CD8-positive, alpha-beta memory T cell (primary cell): ENCODE results near the gene AGPS. TPM values are rescaled to one million over a fixed set of nuclear protein-coding genes. Genes with fewer than 3 reads are reported as not detected.

Experiments used
- CTCF ChIA-PET: fragments of 350-600 bp; sonication (Branson Sonifier 250); formaldehyde crosslinking; loops from one replicate; lab custom pipeline; 2021; ENCODE audit warnings: antibody characterized with exemption; lab: Charles Lee
- POLR2A ChIA-PET: fragments of 350-600 bp; sonication (Branson Sonifier 250); formaldehyde crosslinking; loops from one replicate; lab custom pipeline; 2021; ENCODE audit warnings: antibody characterized with exemption; lab: Charles Lee
- DNase-seq, 5 donors: peaks; one replicate each; pipeline versions ENCODE4 v3.0.0 to v3.0.0-alpha.2; 2020 to 2022; ENCODE audit warnings: mixed read lengths in 1 of 5
- H3K27ac ChIP-seq: one replicate; pipeline ENCODE4 v1.7.0; 2013; ENCODE audit warnings: low read depth, mild to moderate bottlenecking, low read length, moderate library complexity
- H3K27me3 ChIP-seq: 2 replicates; pipeline ENCODE4 v1.7.0; 2013; ENCODE audit warnings: low read length, mild to moderate bottlenecking; ENCODE audit not compliant: insufficient read depth, poor library complexity, severe bottlenecking
- H3K36me3 ChIP-seq: 2 replicates; pipeline ENCODE4 v1.7.0; 2013; ENCODE audit warnings: mild to moderate bottlenecking, low read length, moderate library complexity; ENCODE audit not compliant: insufficient read depth
- H3K4me1 ChIP-seq: 2 replicates; pipeline ENCODE4 v1.7.0; 2013; ENCODE audit warnings: mild to moderate bottlenecking, low read length, moderate library complexity; ENCODE audit not compliant: insufficient read depth
- H3K4me3 ChIP-seq: 2 replicates; pipeline ENCODE4 v1.7.0; 2013; ENCODE audit warnings: mild to moderate bottlenecking, low read length
- H3K9me3 ChIP-seq: 2 replicates; pipeline ENCODE4 v1.7.0; 2013; ENCODE audit warnings: mild to moderate bottlenecking, low read length
- H3K27ac Mint-ChIP-seq, 8 donors: one replicate each; pipeline ENCODE4 v1.8.0; 2020 to 2021; ENCODE audit warnings: mixed read lengths in 8 of 8, mild to moderate bottlenecking in 6 of 8, inconsistent platforms in 3 of 8, moderate library complexity in 3 of 8
- H3K27me3 Mint-ChIP-seq, 2 donors: one replicate each; pipeline ENCODE4 v1.8.0; 2020 to 2021; ENCODE audit warnings: mixed read lengths in 2 of 2, mild to moderate bottlenecking in 1 of 2, moderate library complexity in 1 of 2
- H3K36me3 Mint-ChIP-seq, 3 donors: one replicate each; pipeline ENCODE4 v1.8.0; 2020 to 2021; ENCODE audit warnings: mixed read lengths in 3 of 3, inconsistent platforms in 1 of 3, mild to moderate bottlenecking in 1 of 3
- H3K4me1 Mint-ChIP-seq, 3 donors: one replicate each; pipeline ENCODE4 v1.8.0; 2020 to 2021; ENCODE audit warnings: mixed read lengths in 3 of 3, inconsistent platforms in 1 of 3, mild to moderate bottlenecking in 1 of 3
- H3K4me3 Mint-ChIP-seq, 7 donors: one replicate each; pipeline ENCODE4 v1.8.0; 2020 to 2021; ENCODE audit warnings: mixed read lengths in 7 of 7, mild to moderate bottlenecking in 6 of 7, moderate library complexity in 4 of 7, inconsistent platforms in 2 of 7
- H3K9me3 Mint-ChIP-seq, 5 donors: one replicate each; pipeline ENCODE4 v1.8.0; 2020 to 2022; ENCODE audit warnings: mixed read lengths in 5 of 5, mild to moderate bottlenecking in 3 of 5, moderate library complexity in 2 of 5, inconsistent platforms in 1 of 5
- polyA plus RNA-seq: library from polyadenylated mRNA; unstranded; fragments of 300-500 nt; fragmentation: Illumina TruSeq; gene quantifications from one replicate; pipeline ENCODE4 v1.2.3, GENCODE V29; 2021
- total RNA-seq, 2 experiments: library from RNA; stranded (reverse); gene quantifications; one replicate each; pipeline ENCODE4 v1.2.3, GENCODE V29; 2021

The AGPS gene
- total and polyA plus RNA-seq, 3 experiments from 2014 or later: 15.5 to 65.1 (median 64.3) TPM

DNA sequence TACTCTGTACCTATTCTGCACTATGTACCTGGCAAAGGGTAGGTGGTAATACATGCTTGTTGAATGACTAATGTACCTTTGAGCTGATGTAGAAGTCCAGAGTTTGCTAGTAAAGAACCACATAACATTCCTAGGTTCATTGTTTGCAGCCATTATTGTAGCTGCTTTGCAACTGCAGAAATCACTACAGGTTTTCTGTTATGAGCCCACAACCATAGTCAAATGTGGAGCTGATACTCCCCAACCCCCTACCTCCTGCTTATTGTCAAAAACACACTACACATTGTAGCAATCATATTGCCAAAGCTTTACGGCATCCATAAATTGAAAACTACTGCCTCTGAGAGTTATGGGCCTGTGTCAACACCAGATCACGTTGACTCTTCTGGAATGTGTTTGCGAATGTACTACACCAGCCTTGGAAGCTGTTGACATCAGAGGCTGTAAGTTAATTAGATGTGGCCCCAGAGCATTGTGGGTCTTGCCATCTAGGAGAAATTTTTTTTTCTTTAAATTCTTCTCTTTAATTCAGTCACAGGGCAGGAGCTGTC is 187.0 kb downstream of the AGPS start:
- Mint-ChIP-seq H3K27me3 (peaks cover 0 to 12% of the 10 kb centered on the region in 2 donors), H3K4me3 (no peak overlapping the region), H3K27ac (no peak overlapping the region), H3K9me3 (no peaks in the 10 kb centered on the region), H3K4me1 (no peaks in the 10 kb centered on the region), H3K36me3 (peaks cover 0 to 1% (median 0%) of the 10 kb centered on the region in 3 donors)
- H3K9me3 ChIP-seq: no peaks in the 10 kb centered on the region
- H3K4me3 ChIP-seq: no peak overlapping the region
- ChIA-PET POLR2A (no interaction called here), CTCF (interaction anchor here (1.1 kb wide), 1 partner anchor 78 kb away, joined by 3 read pairs; no protein-coding TSS in a partner anchor)
- H3K27me3 ChIP-seq: no peaks in the 10 kb centered on the region
- H3K36me3 ChIP-seq: no peaks in the 10 kb centered on the region
- no peak overlapping the region for H3K27ac ChIP-seq
- no peaks in the 10 kb centered on the region for H3K4me1 ChIP-seq
- DNase-seq: no peak

DNA sequence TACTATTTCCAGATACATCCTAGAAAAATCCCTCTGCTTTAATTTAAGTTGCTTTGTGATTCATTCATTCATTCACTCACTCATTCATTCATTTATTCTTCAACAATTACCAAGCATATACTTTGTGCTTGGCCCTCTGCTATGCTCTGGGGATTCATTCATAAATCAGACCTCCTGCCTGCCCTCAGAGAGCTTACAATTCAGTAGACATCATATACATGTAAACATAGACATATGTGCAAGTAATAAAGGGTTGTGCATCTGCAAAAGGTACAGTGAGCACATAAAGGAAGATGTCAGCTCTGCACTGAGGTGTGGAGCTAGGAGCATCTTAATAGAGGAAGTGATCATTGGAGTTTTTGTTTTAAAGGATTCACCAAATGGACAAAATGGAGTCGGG is 189.4 kb downstream of the AGPS start:
- H3K4me3 Mint-ChIP-seq: no peak overlapping the region
- CTCF ChIA-PET: no interaction called here
- peaks cover 0 to 1% (median 0%) of the 10 kb centered on the region in 3 donors for H3K36me3 Mint-ChIP-seq
- no peak overlapping the region for H3K27ac Mint-ChIP-seq
- DNase-seq: no peak
- POLR2A ChIA-PET: no interaction called here
- Histone ChIP-seq H3K4me1 (no peaks in the 10 kb centered on the region), H3K9me3 (no peaks in the 10 kb centered on the region), H3K27me3 (no peaks in the 10 kb centered on the region), H3K36me3 (no peaks in the 10 kb centered on the region), H3K27ac (no peak overlapping the region), H3K4me3 (no peak overlapping the region)
- H3K4me1 Mint-ChIP-seq: no peaks in the 10 kb centered on the region
- no peaks in the 10 kb centered on the region for H3K9me3 Mint-ChIP-seq
- peaks cover 0 to 8% of the 10 kb centered on the region in 2 donors for H3K27me3 Mint-ChIP-seq

DNA sequence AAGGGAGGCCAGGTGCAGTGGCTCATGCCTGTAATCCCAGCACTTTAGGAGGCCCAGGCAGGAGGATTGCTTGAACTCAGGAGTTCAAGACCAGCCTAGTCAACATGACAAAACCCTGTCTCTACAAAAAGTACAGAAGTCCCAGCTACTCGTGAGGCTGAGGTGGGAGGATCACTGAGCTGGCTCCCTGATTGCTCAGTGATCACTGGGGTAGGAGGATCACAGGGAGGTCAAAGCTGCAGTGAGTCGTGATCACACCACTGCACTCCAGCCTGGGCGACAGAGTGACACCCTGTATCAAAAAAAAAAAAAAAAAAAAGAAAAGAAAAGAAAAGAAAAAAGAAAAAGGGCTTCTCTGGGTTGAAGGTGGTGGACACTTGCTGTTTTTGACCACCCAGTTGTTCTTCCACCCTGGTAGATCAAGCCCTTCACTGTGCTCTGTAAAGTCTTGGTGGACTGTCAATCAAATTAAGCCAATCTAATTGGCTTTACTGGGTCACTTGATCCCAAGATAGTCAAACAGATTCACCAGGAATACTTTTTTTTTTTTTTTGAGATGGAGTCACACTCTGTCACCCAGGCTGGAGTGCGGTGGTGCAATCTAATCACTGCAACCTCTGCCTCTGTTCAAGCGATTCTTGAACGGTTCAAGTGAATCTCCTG is 191.6 kb downstream of the AGPS start:
- Histone ChIP-seq H3K4me3 (no peak overlapping the region), H3K36me3 (no peaks in the 10 kb centered on the region), H3K9me3 (no peaks in the 10 kb centered on the region), H3K27ac (no peak overlapping the region), H3K27me3 (no peaks in the 10 kb centered on the region), H3K4me1 (no peaks in the 10 kb centered on the region)
- Mint-ChIP-seq H3K4me3 (no peak overlapping the region), H3K4me1 (no peaks in the 10 kb centered on the region), H3K27ac (no peak overlapping the region), H3K27me3 (peaks cover 5 to 9% of the 10 kb centered on the region in 2 donors), H3K9me3 (no peaks in the 10 kb centered on the region), H3K36me3 (peaks cover 0 to 1% (median 0%) of the 10 kb centered on the region in 3 donors)
- ChIA-PET CTCF (no interaction called here), POLR2A (no interaction called here)
- DNase-seq: no peak

- no peaks in the 10 kb centered on the region for H3K36me3 ChIP-seq
- H3K9me3 ChIP-seq: no peaks in the 10 kb centered on the region
- H3K4me1 ChIP-seq: no peaks in the 10 kb centered on the region
- H3K27me3 ChIP-seq: no peaks in the 10 kb centered on the region
- Mint-ChIP-seq H3K4me3 (peak overlapping the region in 1 of 7 donors; percentile 59), H3K27ac (peak overlapping the region in 1 of 8 donors; percentile 35), H3K36me3 (peaks cover 0 to 1% (median 0%) of the 10 kb centered on the region in 3 donors), H3K4me1 (no peaks in the 10 kb centered on the region), H3K27me3 (peaks cover 10 to 11% of the 10 kb centered on the region in 2 donors), H3K9me3 (no peaks in the 10 kb centered on the region)
- no peak overlapping the region for H3K4me3 ChIP-seq
- H3K27ac ChIP-seq: no peak overlapping the region
- CTCF ChIA-PET: no interaction called here
- no peak for DNase-seq
- POLR2A ChIA-PET: no interaction called here
Observed at GRCh38 chr2:177585234-177585863, 192.8 kb downstream of the AGPS start.

- no peaks in the 10 kb centered on the region for H3K36me3 Mint-ChIP-seq
- POLR2A ChIA-PET: no interaction called here
- H3K27ac ChIP-seq: no peak overlapping the region
- H3K36me3 ChIP-seq: no peaks in the 10 kb centered on the region
- H3K4me3 ChIP-seq: no peak overlapping the region
- H3K27me3 Mint-ChIP-seq: peaks cover 12 to 14% of the 10 kb centered on the region in 2 donors
- H3K4me1 Mint-ChIP-seq: no peaks in the 10 kb centered on the region
- no peaks in the 10 kb centered on the region for H3K9me3 Mint-ChIP-seq
- no peaks in the 10 kb centered on the region for H3K27me3 ChIP-seq
- H3K4me1 ChIP-seq: no peaks in the 10 kb centered on the region
- H3K9me3 ChIP-seq: no peaks in the 10 kb centered on the region
- DNase-seq: no peak
- H3K27ac Mint-ChIP-seq: no peak overlapping the region
- CTCF ChIA-PET: no interaction called here
- H3K4me3 Mint-ChIP-seq: no peak overlapping the region
Observed at GRCh38 chr2:177586154-177586553, 193.6 kb downstream of the AGPS start.

GRCh38 chr2:177587371-177587770 is 194.8 kb downstream of the AGPS start:
- H3K4me1 ChIP-seq: no peaks in the 10 kb centered on the region
- H3K9me3 ChIP-seq: no peaks in the 10 kb centered on the region
- ChIA-PET CTCF (interaction anchor here (0.6 to 1.7 kb wide), 2 partner anchors 14 to 609 kb away, joined by 3 to 4 read pairs; no protein-coding TSS in a partner anchor), POLR2A (no interaction called here)
- no peaks in the 10 kb centered on the region for H3K9me3 Mint-ChIP-seq
- H3K36me3 ChIP-seq: no peaks in the 10 kb centered on the region
- no peak overlapping the region for H3K4me3 Mint-ChIP-seq
- no peaks in the 10 kb centered on the region for H3K4me1 Mint-ChIP-seq
- no peak overlapping the region for H3K27ac Mint-ChIP-seq
- H3K27me3 ChIP-seq: no peaks in the 10 kb centered on the region
- H3K27me3 Mint-ChIP-seq: peaks cover 13 to 21% of the 10 kb centered on the region in 2 donors
- no peaks in the 10 kb centered on the region for H3K36me3 Mint-ChIP-seq
- H3K4me3 ChIP-seq: no peak overlapping the region
- H3K27ac ChIP-seq: no peak overlapping the region
- no peak for DNase-seq

GRCh38 chr2:177588671-177589070 is 196.1 kb downstream of the AGPS start:
- CTCF ChIA-PET: no interaction called here
- Mint-ChIP-seq H3K4me1 (no peaks in the 10 kb centered on the region), H3K27me3 (peaks cover 12 to 28% of the 10 kb centered on the region in 2 donors), H3K9me3 (no peaks in the 10 kb centered on the region), H3K27ac (no peak overlapping the region), H3K36me3 (no peaks in the 10 kb centered on the region), H3K4me3 (no peak overlapping the region)
- DNase-seq: no peak
- Histone ChIP-seq H3K27ac (no peak overlapping the region), H3K27me3 (no peaks in the 10 kb centered on the region), H3K9me3 (no peaks in the 10 kb centered on the region), H3K4me1 (no peaks in the 10 kb centered on the region), H3K36me3 (no peaks in the 10 kb centered on the region), H3K4me3 (no peak overlapping the region)
- POLR2A ChIA-PET: no interaction called here

DNA sequence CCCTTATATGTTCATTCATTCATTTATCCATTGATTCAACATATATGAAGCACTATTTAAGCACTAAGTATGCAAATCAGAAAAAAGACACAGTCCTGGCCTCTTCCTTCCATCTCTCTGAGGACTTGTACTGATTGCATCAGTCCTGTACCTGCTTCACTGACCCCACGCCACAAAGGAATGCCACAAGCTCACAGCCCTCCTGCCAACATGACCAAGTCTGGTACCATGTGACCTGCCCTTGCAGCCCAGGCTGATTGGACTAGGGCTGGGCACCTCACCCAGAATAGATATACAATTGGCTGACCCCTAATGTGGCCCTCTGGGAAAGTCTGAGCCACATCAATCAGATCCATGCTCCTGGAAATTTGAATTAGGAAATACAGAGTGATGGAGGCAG is 196.6 kb downstream of the AGPS start:
- no peak for DNase-seq
- ChIA-PET CTCF (no interaction called here), POLR2A (no interaction called here)

More for the DNA sequence above, 196.6 kb downstream of the AGPS start:
- Mint-ChIP-seq H3K27me3 (peaks cover 12 to 28% of the 10 kb centered on the region in 2 donors), H3K36me3 (no peaks in the 10 kb centered on the region), H3K9me3 (no peaks in the 10 kb centered on the region), H3K27ac (no peak overlapping the region), H3K4me3 (no peak overlapping the region), H3K4me1 (no peaks in the 10 kb centered on the region)
- Histone ChIP-seq H3K4me1 (no peaks in the 10 kb centered on the region), H3K4me3 (no peak overlapping the region), H3K27ac (no peak overlapping the region), H3K9me3 (no peaks in the 10 kb centered on the region), H3K27me3 (no peaks in the 10 kb centered on the region), H3K36me3 (no peaks in the 10 kb centered on the region)
